IPS-15b (cell line): ENCODE data around the gene PTPA.

Experiments used
- H3K27me3 ChIP-seq: one replicate; pipeline ENCODE4 v1.6.1; 2013; ENCODE audit warnings: low read length; ENCODE audit not compliant: control insufficient read depth, insufficient read depth
- H3K36me3 ChIP-seq: one replicate; pipeline ENCODE4 v1.6.1; 2013; ENCODE audit warnings: low read length; ENCODE audit not compliant: control insufficient read depth, insufficient read depth
- H3K4me1 ChIP-seq: one replicate; pipeline ENCODE4 v1.6.1; 2013; ENCODE audit warnings: mild to moderate bottlenecking, low read length; ENCODE audit not compliant: control insufficient read depth, insufficient read depth
- H3K4me3 ChIP-seq: one replicate; pipeline ENCODE4 v1.5.1; 2013; ENCODE audit warnings: low read depth, low read length
- H3K9ac ChIP-seq: one replicate; pipeline ENCODE4 v1.6.1; 2013; ENCODE audit warnings: low read depth, mild to moderate bottlenecking, low read length
- H3K9me3 ChIP-seq: one replicate; pipeline ENCODE4 v1.6.1; 2013; ENCODE audit warnings: mild to moderate bottlenecking, low read length; ENCODE audit not compliant: control insufficient read depth, insufficient read depth

Gene PTPA

DNA sequence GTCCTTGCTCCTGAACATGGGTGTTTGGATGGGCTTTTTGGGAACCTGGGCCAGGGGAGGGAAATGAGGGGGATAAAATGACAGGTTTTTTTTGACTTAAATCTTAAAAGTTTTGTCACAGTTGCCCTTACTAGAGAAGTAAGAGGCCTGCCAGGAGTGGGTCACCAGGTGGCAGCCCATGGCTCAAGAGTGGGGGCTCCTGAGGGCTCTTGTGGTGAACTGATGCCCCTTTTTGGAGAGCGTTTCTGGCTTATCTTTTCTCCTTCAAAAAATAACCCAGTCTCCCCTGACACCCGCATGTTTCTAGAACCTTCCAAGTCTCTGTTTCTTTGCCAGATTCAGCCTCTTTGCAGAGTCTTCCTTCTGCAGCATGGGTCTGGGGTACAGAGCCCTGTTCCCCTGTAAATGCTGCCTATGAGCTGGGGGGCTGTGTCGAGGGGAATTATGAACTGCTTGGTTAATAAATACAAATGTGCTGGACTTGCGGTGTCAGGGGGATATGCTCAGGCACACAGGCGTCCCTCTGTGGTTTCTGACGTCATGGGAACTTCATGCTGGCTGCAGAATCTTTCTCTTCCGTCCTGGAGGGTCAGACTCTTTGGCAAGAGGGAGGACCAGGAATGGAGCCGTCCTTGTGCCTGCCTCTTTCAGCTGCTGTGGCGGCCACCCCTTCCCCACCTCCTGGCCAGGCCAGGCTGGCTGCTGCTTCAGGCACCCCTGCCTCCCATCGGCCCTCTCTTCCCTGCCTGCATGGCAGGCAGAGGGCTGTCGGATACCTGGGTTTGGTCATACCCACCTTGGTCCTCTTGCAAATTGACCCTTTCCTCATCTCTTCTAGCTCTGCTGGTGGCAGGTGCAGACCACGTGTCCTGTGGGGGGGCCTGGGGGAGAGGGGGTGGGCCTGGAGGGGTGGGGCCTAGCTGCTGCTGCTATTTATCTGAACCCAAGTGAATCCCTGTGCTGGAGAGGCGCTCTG, 30.1 kb downstream of the PTPA start:
- no peaks in the 10 kb centered on the region for H3K9me3 ChIP-seq
- no peaks in the 10 kb centered on the region for H3K27me3 ChIP-seq
- H3K4me3 ChIP-seq, result peak overlapping the region; percentile 40
- H3K4me1 ChIP-seq, result peaks cover 42% of the 10 kb centered on the region
- peaks cover 26% of the 10 kb centered on the region for H3K36me3 ChIP-seq
- H3K9ac ChIP-seq, result peak overlapping the region; percentile 17

DNA sequence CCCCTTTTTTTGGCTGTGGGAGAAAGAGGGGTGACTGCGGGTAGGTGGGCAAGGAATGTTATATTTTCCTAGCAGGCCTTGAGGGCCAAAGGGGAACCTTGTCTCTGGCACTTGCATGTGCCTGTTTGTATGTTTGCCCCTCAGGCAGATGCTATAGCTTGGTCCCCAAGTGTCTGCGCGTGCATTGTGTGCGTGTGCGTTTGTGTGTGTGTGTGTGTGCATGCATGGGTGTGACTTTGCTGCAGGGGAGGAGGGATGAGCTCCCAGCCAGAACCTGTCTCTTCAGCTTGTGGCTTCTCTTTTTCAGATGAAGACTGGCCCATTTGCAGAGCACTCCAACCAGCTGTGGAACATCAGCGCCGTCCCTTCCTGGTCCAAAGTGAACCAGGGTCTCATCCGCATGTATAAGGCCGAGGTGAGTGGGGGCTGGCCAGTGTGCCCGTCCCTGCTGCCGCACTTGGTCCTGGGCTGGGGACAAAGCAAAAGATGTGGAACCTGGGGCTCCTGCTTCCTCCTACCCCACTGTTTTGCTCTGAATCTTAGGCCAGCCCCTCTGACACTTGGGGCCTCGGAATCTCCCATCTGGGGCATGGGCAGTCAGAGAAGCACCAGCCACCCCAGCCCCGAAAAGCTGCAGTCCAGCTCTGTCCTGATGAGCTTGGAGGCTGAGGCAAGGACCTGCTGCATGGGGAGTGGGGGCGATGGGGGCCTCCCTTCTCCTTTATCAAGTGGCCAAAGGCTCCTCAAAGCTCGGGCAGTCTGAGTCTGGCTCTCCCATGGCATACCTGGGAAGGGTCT, 31.1 kb downstream of the PTPA start:
- Histone ChIP-seq H3K27me3 (no peaks in the 10 kb centered on the region), H3K4me3 (no peak overlapping the region), H3K9me3 (no peaks in the 10 kb centered on the region), H3K9ac (no peak overlapping the region), H3K4me1 (peaks cover 46% of the 10 kb centered on the region), H3K36me3 (peaks cover 25% of the 10 kb centered on the region)

DNA sequence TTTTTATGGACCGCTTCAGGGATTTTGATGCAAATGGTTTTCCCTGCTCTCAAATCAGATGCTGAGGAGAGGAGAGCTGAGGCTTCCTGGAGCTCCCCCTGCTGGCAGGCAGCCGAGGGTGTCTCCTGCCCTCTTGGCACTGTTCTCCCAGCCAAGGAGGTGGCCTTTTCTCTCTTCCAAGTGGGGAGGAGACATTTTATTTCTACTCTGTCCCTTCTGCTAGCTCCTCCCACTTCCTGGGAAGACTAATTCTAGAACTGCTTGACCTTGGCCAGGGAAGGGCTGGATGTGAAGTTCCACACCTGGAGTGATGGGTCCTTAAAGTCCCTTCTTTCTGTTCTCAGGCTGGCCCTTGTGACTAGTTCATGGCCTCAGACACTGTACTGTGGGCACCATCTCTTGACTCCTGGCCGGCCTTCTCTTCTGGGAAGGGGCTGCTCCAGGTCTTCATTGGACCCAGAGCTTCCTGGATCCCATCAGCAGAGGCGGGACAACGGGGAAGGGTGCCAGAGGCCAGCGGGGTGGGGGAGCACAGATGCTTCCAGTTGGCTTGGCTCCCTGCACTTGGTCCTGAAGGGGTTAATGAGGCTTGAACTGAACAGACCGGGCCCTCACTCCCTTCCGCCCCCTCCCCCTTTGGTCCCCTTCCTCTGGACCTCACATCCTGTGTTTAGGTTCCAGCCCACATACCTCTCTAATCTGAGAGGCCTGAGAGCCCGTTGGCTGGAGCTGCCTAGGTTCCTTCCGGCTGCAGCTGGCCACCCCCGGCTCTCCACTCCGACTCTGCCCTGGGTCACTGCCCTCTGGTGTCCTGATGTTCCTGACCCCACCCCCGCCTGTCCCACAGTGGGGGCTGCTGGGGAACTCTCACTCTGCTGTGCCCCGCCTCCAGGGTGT, 32.1 kb downstream of the PTPA start:
- Histone ChIP-seq H3K9ac (peak overlapping the region; percentile 28), H3K36me3 (peaks cover 22% of the 10 kb centered on the region), H3K4me1 (peaks cover 46% of the 10 kb centered on the region), H3K9me3 (no peaks in the 10 kb centered on the region), H3K27me3 (no peaks in the 10 kb centered on the region), H3K4me3 (no peak overlapping the region)

DNA sequence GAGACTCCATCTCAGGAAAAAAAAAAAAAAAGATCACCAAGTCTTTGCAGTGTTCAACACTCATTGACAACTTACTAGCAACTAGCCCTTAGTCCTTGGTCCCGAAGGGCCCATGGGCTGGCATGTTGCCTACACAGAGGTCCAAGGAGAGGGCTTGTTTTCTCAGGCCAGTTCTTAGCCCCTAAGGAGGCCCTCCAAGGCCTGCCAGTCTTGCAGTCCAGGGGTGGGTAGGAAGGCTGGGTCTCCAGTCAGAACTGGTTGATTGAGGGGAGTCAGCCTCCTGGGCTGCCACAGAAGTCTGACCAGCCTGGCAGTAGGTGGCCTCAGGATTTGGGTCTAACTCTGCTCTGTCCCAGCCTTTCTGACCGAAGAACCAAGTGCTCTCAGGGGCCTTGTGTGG, 34.1 kb downstream of the PTPA start:
- H3K4me3 ChIP-seq, result no peak overlapping the region
- H3K4me1 ChIP-seq, result peaks cover 38% of the 10 kb centered on the region
- no peaks in the 10 kb centered on the region for H3K27me3 ChIP-seq
- H3K9ac ChIP-seq, result peak overlapping the region; percentile 4
- peaks cover 33% of the 10 kb centered on the region for H3K36me3 ChIP-seq
- no peaks in the 10 kb centered on the region for H3K9me3 ChIP-seq

DNA sequence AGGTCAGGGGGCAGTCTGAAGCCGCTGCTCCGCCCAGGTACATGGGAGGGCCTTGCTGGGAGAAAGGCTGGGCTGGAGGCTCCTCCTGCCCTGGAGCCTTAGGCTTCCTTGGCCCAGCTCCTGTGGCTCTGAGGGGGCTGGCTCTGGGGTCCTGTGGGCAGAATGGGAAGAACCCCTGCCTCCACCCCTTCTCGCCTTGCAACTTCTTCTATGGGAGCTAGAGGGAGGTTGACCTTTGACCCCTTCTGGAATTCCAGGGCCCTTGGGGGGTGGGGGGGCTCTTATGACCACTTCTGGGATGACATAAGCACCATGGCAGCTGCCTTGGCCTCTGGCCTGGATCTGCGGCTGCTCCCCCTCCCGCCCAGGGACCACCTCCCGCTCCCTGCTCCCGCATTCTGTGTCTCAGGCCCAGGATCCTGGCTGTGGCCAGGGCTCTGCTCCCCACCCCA, 34.7 kb downstream of the PTPA start:
- H3K9ac ChIP-seq, result peak overlapping the region; percentile 70
- H3K36me3 ChIP-seq, result peaks cover 33% of the 10 kb centered on the region
- peaks cover 36% of the 10 kb centered on the region for H3K4me1 ChIP-seq

DNA sequence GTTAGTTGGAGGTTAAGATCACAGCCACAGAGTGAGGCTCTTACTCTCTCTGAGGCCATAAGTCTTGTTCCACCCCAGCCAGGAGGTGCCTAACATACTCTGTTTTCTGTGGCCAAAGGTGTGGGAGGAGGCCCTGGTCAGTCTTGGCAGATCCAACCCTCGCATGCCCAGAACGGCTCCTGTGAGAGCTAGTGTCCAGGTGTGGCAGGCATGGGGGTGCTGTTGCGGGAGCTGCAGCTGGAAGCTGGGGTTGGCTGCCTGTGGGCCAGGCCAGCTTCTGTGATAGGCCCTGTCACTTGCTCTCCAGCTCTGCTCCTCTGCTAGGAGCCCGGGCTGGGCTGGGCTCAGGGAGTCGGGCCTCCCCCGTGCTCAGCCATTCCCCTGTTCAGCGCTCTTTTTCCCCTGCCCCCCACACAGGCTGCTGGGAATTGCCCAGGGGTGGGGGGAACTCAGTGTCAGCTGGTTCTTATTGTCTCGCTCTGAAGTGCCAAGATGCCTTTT, 35.3 kb downstream of the PTPA start:
- H3K9ac ChIP-seq, result peak overlapping the region; percentile 70
- H3K4me3 ChIP-seq, result no peak overlapping the region
- H3K36me3 ChIP-seq, result peaks cover 33% of the 10 kb centered on the region
- H3K9me3 ChIP-seq, result no peaks in the 10 kb centered on the region
- peaks cover 29% of the 10 kb centered on the region for H3K4me1 ChIP-seq
- H3K27me3 ChIP-seq, result no peaks in the 10 kb centered on the region

More for the DNA sequence above, 34.7 kb downstream of the PTPA start:
- Histone ChIP-seq H3K27me3 (no peaks in the 10 kb centered on the region), H3K9me3 (no peaks in the 10 kb centered on the region), H3K4me3 (no peak overlapping the region)

DNA sequence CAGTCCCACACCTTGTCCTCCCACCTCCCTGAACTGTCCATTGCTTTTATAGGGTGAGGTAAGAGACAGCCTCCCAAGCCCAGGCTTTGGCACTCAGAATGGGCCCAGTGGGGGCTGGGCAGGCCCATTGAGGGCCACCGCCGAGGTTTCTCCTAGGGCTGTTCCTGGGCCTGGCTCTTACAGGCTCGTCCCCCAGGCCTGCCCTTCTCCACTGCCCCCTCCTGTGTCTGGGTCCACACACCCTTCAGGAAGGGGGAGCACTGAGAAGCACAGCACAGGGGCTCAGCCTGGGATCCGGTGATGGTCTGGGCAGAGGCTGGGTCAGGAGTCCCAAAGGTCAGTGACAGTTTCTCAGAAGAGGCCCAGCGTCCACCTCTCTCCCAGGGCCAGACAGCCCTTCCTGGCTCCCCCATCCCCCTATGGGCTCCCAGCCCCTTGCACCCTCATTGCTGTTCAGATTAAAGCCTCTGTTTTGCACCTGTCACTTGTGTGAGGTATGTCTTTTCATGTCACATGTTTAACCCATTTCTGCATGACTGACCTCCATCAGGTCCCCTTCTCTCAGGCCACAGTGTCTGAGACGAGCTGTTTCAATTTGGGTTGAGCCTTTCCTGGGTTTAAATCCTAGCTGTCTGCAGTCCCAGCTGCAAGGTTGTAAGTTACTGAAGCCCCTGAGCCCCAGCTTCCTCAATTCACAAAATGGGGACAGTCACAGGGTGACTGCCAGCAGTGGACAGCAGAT, 37.4 kb downstream of the PTPA start:
- Histone ChIP-seq H3K9ac (no peak overlapping the region), H3K36me3 (peaks cover 27% of the 10 kb centered on the region), H3K9me3 (no peaks in the 10 kb centered on the region), H3K27me3 (no peaks in the 10 kb centered on the region), H3K4me1 (peaks cover 13% of the 10 kb centered on the region), H3K4me3 (no peak overlapping the region)

DNA sequence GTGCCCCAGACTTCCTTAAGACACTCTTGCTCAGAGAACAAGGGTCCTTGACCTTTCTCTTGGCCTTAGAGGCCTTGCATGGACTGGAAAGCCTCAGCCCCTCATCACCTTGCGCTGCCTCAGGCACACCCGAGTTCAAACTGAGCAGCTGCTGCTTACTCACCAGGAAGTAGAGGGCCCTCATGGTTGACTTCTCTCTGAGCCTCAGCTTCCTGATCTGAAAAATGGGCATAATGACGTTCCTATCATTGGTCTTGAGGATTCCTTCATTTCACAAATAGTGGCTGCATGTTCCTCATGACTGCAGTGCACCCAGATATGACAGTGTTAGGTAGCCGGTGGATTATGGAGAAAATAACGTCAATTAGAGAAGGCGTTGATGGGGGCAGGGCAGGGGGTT, 38.2 kb downstream of the PTPA start:
- Histone ChIP-seq H3K36me3 (peaks cover 20% of the 10 kb centered on the region), H3K4me1 (peaks cover 13% of the 10 kb centered on the region), H3K9ac (no peak overlapping the region)

DNA sequence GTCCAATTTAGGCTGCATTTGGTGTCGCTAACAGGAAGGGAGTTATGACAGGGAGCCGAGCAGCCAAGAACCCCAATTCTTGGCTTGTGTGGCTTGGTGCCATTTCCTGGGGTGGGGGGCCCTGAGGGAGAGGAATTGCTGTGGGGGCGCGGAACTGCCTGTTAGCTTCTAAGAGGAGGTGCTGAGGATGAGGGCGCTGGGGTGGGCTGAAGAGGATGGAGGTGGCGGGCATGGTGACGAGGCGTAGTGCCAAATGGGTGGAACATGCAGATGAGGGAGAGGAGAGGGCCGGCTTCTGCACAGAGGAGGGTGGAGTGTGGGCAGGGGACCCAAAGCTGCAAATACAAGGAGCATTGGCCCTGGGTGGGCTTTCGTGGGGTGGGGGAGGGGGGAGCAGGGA, 38.9 kb downstream of the PTPA start:
- peaks cover 26% of the 10 kb centered on the region for H3K36me3 ChIP-seq
- H3K4me1 ChIP-seq, result peaks cover 12% of the 10 kb centered on the region
- H3K4me3 ChIP-seq, result no peak overlapping the region
- no peaks in the 10 kb centered on the region for H3K9me3 ChIP-seq
- H3K27me3 ChIP-seq, result no peaks in the 10 kb centered on the region
- no peak overlapping the region for H3K9ac ChIP-seq

More for the DNA sequence above, 38.2 kb downstream of the PTPA start:
- Histone ChIP-seq H3K4me3 (no peak overlapping the region), H3K27me3 (no peaks in the 10 kb centered on the region), H3K9me3 (no peaks in the 10 kb centered on the region)

DNA sequence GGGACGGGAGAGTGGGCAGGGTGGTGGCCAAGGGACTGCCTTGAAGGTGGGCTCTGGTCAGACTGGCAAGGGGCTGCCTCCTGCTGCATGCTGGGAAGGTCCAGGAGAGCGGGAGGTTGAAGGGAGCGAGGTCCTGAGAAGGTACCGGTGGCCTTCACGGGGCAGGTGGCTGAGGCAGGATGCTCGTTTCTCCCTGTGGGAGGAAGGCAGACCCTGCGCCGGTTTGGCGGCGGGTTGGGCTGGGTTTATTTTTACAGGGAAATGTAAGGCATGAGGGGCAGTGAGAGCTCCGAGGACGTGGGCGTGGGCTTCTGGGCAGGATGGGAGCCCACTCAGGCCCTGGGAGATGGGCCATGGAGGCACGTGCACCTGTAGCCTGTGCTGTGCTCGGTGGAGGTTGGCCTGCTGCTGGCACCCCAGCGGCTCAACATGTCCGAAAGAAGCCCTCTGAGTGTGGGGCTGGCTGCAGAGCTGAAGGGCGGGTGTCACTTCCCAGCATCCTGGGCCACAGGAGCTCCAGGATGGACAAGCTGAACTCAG, 39.5 kb downstream of the PTPA start:
- Histone ChIP-seq H3K9ac (no peak overlapping the region), H3K4me3 (no peak overlapping the region), H3K4me1 (peaks cover 7% of the 10 kb centered on the region), H3K36me3 (peaks cover 31% of the 10 kb centered on the region), H3K9me3 (no peaks in the 10 kb centered on the region), H3K27me3 (no peaks in the 10 kb centered on the region)
